HL-60 (cell line): Measurements from ENCODE around the gene UBXN11.

Experiments
- DNase-seq, 2 experiments: peaks; one replicate each; pipeline ENCODE4 v3.0.0-alpha.2; 2010 to 2020; ENCODE audit warnings: low read depth in 1 of 2, low spot score in 1 of 2
- H3K27ac ChIP-seq: fragments of 250-450 bp; sonication (Bioruptor Pico); replicated peaks from 2 replicates; pipeline ENCODE4 v1.5.1; 2020; ENCODE audit warnings: mild to moderate bottlenecking, moderate library complexity
- H3K27me3 ChIP-seq: fragments of 250-450 bp; sonication (Bioruptor Pico); 2 replicates; pipeline ENCODE4 v1.5.1; 2021; ENCODE audit warnings: mild to moderate bottlenecking, moderate library complexity; ENCODE audit not compliant: insufficient read depth, poor library complexity, severe bottlenecking
- H3K4me3 ChIP-seq: replicated peaks from 2 replicates; pipeline ENCODE4 v1.5.1; 2011; ENCODE audit warnings: mild to moderate bottlenecking, control low read depth, low read length; ENCODE audit not compliant: insufficient read depth
- CTCF ChIP-seq: IDR thresholded peaks from one replicate; pipeline ENCODE4 v1.5.1; 2011; ENCODE audit warnings: low read length, control low read depth, inconsistent platforms; ENCODE audit not compliant: insufficient read depth
- GABPA ChIP-seq: IDR thresholded peaks from 2 replicates; pipeline ENCODE4 v1.6.1; 2012; ENCODE audit warnings: low read depth
- POLR2AphosphoS5 ChIP-seq: IDR thresholded peaks from 2 replicates; pipeline ENCODE4 v1.6.1; 2012; ENCODE audit warnings: low read depth
- REST ChIP-seq: IDR thresholded peaks from 2 replicates; pipeline ENCODE4 v1.6.1; 2012; ENCODE audit warnings: low read depth; ENCODE audit not compliant: insufficient replicate concordance
- SPI1 ChIP-seq: IDR thresholded peaks from 2 replicates; pipeline ENCODE4 v1.6.1; 2012; ENCODE audit warnings: low read depth, mild to moderate bottlenecking, borderline replicate concordance

UBXN11 gene

GRCh38 chr1:26297791-26298124 is 8.7 kb downstream of the UBXN11 start:
- Histone ChIP-seq H3K4me3 (no peak overlapping the region), H3K27me3 (no peaks in the 10 kb centered on the region), H3K27ac (no peak overlapping the region)
- no peak for DNase-seq
- TF ChIP-seq REST (no peak), SPI1 (no peak), POLR2AphosphoS5 (no peak), GABPA (no peak), CTCF (no peak)

- Histone ChIP-seq H3K4me3 (no peak overlapping the region), H3K27me3 (no peaks in the 10 kb centered on the region), H3K27ac (no peak overlapping the region)
- TF ChIP-seq POLR2AphosphoS5: no peak
- DNase-seq: no peak
These were observed 9.2 kb downstream of the UBXN11 start for GRCh38 chr1:26297057-26297790.

- Histone ChIP-seq H3K4me3 (no peak overlapping the region), H3K27ac (no peak overlapping the region), H3K27me3 (no peaks in the 10 kb centered on the region)
- TF ChIP-seq SPI1: no peak
- DNase-seq: no peak
These were observed 9.9 kb downstream of the UBXN11 start for GRCh38 chr1:26296340-26297056.

GRCh38 chr1:26295194-26296138 is 11.0 kb downstream of the UBXN11 start:
- TF ChIP-seq POLR2AphosphoS5: no peak
- H3K27me3 ChIP-seq: no peaks in the 10 kb centered on the region
- DNase-seq: no peak
- H3K27ac ChIP-seq: no peak overlapping the region
- no peak overlapping the region for H3K4me3 ChIP-seq

GRCh38 chr1:26293911-26294463 is 12.4 kb downstream of the UBXN11 start:
- TF ChIP-seq SPI1 (no peak), CTCF (no peak), REST (no peak), POLR2AphosphoS5 (no peak), GABPA (no peak)
- Histone ChIP-seq H3K27ac (no peak overlapping the region), H3K4me3 (no peak overlapping the region), H3K27me3 (no peaks in the 10 kb centered on the region)
- DNase-seq: no peak
